ENCODE measurements around the gene FAM185A.
"Not testable (repeated sequence)": the region's sequence is repeated elsewhere in the genome, so short reads cannot be mapped to it uniquely, and the experiment has no call there.

The FAM185A gene

DNA sequence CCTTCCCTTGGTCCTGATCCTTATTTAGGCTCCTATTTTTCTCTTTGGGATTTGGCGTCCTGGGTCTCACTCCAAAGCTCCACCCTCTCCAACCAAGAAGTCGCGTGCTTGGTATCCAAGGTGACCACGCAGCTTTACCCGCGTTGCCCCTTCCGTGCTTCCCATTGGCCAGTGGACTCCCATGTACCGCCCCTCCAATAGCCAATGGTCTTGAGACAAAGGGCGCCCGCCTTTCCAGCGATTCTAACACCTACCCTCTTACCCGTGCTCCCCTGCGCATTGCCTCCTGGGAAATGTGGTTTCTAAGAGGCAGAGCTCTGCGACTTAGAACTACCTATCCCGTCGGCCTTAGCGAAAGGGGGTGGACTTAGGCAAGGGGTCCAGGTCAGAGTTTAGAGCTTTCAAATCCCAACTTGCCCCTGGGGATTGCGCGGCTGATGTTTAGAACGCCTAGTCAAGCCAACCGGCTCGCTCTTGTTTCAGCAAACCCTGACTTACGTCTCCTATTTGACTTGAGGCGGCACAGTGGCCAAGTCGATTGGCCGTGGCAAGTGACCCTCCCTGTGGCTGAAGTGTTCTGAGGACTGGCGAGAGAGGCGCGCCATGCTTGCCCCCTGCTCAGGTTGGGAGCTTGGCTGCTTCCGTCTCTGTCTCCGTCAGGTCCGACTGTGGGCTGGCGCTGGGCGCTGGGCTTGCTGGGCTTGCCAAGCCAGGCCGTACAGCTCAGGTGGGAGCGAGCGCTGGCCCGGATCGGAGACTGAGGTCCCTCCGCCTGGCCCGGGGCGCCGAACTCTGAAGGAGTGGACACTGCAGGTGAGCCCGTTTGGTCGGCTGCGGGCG, at the start of gene FAM185A:
Gene FAM185A, plus strand, starts transcription at position 395 of the 840 bp plus-strand sequence. Its CDS starts 209 bp downstream, at position 604.
- DNase-seq (ENCODE audit: low spot score) = peak; percentile 90

DNA sequence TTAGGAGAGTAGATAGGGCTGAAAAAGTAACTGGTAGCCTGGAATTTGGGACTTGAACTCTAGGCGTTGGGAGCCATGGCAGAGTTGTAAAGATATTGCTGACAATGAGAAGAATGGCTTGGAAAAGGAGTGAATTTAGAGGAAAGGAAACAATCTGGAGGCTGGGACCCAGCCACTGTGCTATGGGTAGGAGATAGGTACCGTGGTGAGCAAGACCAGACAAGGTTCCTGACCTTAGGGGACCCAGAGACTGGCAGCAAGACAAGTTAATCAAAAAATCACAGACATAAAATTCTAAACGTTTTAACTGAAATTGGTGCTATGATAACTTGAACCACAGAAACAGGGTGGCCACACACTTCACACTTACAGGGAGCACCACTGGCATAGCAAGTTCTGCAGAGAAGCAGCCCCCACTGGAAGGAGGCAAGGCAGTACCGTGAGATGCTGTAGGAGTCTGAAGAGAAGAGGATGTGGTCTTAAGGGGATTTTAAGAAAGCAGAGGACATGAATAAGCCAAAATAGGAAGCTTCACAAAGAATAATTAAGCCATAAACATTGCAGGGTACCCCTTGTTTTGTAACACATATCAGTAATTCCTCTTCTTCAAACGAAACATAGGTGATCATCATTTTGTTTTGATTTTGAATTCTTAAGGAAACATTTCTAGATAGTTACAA, 35.6 kb upstream of the FAM185A start:
- peak; percentile 17 for DNase-seq (ENCODE audit: low spot score)

DNA sequence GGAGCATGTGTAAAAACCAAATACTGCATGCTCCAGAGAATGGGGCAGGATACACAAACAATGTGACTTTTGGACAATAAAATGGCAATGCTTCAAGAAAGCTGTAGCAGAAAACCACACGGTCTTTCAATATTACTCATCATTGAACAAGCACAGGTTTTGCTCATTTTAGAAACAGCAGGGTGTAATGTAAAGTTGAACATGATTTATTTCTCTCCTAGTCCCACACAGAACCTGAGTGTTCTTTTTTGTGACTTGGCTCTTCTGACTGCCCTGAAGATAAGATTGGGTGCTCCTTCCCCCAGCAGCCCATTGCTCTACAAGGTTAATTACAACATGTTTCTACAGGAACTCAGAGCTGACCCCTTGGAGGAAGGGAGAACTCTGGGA, 35.1 kb upstream of the FAM185A start:
- DNase-seq (ENCODE audit: low spot score) = not testable (repeated sequence)

DNA sequence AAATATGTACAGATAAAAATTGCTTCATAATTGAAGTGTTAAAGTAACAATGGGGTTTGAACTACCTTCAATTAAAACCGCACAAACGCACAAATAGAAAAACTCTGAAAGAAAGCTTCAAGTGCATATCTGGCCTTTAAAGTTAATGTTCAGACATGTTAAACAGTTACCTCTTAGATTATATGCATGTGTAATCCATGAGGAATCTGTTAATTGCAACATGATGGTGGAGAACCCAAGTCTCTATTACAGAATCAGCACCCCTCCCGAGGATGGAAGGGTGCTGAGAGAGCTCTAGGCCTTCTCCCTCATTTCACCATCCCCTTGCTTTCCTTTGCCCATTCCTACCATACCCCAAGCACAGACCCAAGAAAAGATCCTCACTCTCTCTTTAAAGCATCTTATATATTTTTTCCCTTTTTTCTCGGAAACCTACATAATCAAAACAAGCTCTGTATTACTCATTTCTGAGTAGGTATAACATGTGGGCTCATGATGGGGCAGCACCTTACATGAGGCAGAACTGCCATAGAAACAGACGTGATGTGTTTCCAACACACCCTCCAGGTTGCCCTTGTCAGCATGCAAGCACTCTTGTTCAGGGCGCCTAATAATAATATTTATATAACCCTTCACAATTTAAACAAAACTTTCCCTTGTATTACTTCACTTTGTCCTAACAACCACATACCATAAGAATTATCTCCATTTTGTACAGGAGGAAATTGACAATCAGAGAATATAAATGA, 33.9 kb upstream of the FAM185A start:
- not testable (repeated sequence) for DNase-seq (ENCODE audit: low spot score)

DNA sequence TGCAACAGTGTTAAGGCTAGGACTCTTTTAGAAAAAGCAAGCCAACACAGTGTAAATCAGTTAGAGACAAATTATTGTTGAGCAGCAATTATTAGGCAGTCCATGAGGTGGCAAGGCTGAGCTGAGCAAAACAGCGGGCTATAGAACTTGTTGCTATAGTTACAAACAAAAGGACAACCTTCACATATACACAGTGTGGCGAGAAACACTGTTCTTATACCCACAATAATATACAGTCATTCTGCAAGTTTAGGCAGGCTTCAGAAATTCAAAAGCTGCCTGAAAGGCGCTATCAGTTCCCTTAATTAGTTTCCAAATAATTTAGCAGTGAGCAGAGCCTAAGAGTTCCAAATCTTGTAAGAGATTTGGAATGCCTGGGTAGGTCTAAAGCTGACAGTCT, 33.1 kb upstream of the FAM185A start:
- peak; percentile 1 for DNase-seq (ENCODE audit: low spot score)

DNA sequence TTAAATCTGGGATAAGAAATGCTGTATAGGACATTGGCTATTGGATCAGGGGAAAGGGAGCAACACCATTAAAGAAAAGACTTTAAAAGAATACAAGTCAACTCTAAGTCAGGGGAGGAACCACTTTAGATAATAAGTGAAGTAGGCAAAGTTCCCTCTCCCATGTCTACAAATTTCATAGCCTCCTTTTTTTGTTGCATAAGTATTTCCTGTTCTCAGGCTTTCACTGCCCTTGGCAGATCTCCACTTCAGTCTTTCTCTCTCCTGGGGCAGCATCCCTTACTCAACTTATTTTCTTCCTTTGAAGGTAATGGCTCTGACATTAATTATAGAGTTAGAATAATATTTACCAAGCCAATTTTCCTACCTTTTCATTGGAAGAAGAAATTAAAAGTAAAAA, 30.3 kb upstream of the FAM185A start:
- not testable (repeated sequence) for DNase-seq (ENCODE audit: low spot score)

DNA sequence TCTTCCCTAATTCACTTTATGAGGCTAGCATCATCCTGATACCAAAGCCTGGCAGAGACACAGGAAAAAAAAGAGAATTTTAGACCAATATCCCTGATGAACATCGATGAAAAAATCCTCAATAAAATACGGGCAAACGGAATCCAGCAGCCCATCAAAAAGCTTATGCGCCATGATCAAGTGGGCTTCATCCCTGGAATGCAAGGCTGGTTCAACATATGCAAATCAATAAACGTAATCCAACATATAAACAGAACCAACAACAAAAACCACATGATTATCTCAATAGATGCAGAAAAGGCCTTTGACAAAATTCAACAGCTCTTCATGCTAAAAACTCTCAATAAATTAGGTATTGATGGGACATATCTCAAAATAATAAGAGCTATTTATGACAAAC, 22.6 kb upstream of the FAM185A start:
- not testable (repeated sequence) for DNase-seq (ENCODE audit: low spot score)

DNA sequence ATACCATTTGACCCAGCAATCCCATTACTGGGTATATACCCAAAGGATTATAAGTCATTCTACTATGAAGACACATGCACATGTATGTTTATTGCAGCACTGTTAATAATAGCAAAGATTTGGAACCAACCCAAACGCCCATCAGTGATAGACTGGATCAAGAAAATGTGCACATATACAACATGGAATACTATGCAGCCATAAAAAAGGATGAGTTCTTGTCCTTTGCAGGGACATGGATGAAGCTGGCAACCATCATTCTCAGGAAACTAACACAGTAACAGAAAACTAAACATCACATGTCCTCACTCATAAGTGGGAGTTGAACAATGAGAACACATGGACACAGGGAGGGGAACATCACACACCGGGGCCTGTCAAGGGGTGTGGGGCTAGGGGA, 19.1 kb upstream of the FAM185A start:
- DNase-seq (ENCODE audit: low spot score) = not testable (repeated sequence)

DNA sequence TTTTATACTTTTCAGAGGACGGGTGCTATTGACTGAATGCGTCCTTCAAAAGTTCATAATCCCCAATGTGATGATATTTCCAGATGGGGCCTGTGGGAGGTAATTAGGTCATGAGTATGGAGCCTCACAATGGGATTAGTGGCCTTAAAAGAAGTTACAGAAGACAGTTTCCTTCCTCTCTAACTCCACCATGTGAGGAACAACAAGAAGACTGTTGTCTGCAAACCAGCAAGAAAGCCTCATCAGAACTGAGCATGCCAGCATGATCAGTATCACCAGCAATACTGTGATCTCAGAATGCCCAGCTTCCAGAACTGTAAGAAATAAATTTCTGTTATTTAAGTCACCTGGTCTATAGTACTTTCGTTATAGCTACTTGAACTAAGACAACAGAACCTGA, 18.4 kb upstream of the FAM185A start:
- not testable (repeated sequence) for DNase-seq (ENCODE audit: low spot score)

DNA sequence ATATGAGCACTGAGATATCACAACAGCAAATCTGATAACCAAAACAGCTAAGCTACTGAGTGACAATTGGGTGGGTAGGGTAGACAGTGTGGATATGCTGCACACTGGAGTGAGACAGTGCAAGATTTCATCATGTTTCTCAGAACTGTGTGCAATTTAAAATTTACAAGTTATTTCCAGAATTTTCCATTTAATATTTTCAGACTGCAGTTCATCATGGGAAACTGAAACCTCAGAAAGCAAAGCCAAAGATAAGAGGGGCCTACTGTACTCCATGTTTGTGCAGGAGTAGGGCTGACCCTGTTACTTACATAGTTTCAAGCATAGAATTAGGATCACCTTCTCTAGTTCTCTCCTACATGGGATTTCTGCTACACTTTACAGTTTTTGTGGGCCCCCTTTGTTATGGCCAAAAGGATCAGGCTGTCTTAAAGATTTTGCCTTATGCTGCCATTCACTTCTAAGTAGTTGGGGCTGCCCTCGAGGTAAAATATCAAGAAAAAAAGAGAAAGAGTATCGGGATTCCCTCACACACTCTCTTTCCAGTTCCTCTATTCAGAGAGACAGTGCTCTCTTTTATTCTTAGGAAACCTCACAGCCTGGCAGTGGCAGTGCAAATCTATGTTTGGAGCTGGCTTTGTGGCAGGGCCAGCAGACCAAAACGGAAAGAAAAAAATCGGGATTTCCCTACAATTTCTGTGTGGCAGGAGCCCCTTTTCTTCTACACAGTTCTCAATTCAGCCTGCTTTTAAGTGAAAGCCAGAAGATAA, 6.6 kb upstream of the FAM185A start:
- not testable (repeated sequence) for DNase-seq (ENCODE audit: low spot score)

DNA sequence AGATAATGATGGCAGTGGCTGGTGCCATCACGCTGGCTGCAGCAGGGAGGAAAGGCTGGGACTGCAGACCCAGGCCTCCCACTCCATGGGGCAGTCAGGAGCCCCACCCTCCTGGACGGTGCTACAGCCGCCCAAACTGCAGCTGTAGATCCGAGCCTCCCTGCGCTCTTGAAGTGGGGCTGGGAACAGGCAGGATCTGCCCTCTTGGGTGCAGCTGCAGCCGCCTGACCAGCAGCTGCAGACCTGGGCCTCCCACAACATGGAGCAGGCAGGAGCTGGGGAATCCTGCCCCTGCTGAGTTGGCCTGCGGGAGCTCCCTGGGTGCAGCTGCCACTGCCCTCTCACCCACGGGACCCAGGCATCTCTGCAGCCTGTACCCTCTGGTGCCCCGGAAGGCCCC, 4.9 kb upstream of the FAM185A start:
- not testable (repeated sequence) for DNase-seq (ENCODE audit: low spot score)

DNA sequence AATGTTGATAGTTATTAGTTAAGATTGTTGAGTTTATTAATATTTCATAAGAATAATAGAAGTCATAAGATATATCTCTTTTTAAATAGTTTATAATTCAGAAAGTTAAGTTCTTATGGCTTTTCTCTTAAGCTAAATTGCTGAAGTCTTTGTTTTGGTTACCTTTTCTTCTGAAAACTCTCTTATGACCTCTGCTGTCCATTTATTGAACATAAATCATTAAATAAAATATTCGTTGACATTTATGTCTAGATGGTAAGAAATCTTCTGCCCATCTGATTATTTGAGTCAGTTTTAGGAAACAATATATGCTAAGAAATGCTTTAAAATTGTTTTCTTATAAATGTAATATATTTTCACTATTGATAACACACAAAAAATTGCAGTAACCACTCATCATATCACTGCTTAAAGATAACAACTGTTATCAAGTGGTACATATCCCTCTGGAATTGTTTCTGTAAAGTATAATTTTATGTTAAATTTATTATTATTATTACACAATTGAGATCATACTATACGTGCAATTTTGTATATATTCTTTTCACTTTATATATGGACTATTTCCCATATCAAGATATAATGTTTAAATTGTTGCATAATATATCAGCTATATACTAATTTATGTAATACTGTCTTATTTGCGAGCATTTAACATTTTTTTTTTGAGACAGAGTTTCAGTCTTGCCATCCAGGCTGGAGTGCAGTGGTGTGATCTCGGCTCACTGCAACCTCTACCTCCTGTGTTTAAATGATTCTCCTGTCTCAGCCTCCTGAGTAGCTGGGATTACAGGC, 3.1 kb upstream of the FAM185A start:
- DNase-seq (ENCODE audit: low spot score) = not testable (repeated sequence)

DNA sequence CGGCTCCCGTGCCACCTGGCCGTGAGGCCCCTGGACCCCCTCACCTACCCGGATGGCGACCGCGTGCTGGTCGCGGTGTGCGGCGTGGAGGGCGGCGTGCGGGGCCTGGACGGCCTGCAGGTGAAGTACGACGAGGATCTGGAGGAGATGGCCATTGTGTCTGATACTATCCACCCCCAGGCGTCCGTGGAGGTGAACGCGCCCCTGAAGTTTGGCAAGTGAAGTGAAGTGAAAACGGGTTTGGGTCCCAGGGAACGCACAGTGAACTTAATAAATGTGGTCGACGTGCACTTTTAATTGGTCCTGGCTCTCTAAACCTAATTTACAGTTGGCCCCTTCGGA, 617 bp downstream of the FAM185A start:
- not testable (repeated sequence) for DNase-seq (ENCODE audit: low spot score)

DNA sequence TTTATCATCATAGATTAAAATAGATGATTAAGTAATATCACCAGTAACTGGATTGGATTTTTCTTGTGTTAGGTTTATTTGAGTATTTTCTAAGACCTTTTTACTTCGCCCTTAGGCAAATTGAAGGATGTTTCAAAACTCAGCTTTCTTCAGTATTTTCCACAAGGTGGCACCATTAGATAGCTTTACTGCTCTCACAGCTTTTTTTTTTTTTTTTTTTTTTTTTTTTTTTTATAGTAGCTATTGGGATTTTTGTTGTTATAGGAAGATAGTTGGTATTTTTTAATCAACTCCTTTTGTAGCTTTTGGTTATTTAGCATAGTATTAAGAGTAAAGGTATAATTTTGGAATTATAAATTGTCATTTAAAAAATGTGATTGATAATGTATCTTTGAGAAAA, 9.4 kb downstream of the FAM185A start:
- not testable (repeated sequence) for DNase-seq (ENCODE audit: low spot score)

DNA sequence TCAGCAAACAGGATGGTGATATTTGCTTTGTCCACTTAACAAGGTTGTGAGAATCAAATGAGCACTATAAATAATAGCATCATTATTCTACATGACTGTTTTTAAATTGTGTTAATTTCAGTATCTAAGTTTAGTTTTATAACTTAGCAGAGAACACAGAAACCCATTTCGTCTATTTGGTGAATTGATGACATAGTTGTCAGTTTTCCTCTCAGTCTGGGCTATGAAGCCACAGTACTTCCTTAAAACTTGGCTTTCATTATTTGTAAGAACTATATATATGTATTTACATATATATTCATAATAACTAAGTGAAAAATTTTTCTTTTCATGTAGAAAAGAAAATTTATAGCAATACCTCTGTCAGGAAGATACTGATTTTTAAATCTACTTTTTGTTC, 11.1 kb downstream of the FAM185A start:
- DNase-seq (ENCODE audit: low spot score) = not testable (repeated sequence)

DNA sequence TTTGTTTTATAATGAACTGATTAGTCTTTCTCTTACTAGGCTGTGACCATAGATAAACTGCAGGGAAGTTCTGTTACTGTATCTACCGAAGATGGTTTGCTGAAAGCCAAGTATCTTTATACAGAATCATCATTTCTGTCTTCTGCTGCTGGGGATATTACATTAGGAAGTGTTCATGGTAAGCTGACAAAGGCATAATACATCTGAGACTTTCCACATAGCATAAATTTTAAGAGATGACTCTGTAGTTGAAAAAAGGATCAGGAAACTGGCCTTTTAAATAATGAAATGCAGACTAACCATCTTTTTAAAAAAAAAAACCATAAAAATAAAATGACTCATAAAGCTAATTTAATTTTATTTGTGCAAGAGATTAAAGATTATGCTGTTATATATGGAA, 12.4 kb downstream of the FAM185A start:
- DNase-seq (ENCODE audit: low spot score) = not testable (repeated sequence)

DNA sequence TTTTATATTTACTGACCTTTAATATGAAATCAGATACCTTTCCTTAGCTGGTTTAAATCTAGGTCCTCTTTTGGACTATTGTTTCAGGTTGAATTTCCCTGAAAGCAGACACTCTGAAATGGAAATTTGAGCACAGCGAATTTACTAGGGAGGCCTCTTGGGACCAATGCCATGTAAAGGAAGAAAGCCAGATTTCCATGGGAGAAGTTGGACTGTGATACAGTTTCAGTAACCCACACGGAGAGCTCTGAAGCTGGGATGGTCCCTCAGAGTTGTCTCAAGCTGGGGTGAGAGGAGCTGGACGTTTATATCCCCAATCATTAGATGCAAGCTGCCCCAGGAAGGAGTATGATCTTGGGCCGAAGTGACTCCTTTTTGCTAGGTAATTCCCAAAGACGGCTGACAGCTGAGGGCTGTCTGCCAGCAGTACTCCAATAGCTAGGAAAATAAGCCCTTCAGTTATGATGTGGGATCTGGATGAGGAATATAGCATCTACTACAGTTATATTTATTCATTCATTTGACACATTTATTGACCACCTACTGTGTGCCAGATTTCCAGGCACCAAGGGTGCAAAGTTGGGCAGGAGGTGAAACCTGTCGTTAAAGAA, 14.6 kb downstream of the FAM185A start:
- not testable (repeated sequence) for DNase-seq (ENCODE audit: low spot score)

DNA sequence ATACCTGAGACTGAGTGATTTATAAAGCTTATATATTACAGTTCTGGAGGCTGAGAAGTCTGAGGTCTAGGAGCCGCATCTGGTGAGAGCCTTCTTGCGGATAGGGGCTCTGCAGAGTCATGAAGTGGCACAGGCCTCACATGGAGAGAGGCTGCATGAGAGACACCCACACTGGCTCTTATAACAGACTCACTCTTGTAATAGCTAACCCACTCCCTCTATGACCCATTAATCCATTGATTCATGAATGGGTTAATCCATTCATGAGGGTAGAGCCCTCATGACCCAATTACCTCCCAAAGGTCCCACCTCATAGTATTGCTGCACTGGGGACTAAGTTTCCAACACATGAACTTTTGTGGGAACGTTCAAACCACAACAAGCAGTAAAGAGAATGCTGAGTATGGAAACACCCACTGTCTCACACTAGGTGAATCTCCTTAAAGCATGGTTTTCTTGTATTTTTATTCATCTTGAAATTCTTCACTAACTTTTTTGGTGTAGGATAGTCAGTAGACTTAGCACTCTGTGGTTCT, 20.9 kb downstream of the FAM185A start:
- DNase-seq (ENCODE audit: low spot score) = not testable (repeated sequence)

DNA sequence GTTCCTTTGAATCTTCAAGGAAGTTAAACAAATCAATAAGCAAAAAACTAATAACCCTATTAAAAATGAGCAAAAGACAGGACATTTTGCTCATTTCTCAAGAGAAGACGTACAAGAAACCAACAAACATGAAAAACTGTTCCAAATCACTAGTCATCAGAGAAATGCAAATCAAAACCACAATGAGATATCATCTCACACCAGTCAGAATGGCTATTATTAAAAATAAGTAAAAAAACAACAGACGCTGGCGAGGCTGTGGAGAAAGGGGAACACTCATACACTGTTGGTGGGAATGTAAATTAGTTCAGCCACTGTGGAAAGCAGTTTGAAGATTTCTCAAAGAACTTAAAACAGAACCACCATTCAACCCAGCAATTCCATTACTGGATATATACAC, 21.7 kb downstream of the FAM185A start:
- not testable (repeated sequence) for DNase-seq (ENCODE audit: low spot score)

DNA sequence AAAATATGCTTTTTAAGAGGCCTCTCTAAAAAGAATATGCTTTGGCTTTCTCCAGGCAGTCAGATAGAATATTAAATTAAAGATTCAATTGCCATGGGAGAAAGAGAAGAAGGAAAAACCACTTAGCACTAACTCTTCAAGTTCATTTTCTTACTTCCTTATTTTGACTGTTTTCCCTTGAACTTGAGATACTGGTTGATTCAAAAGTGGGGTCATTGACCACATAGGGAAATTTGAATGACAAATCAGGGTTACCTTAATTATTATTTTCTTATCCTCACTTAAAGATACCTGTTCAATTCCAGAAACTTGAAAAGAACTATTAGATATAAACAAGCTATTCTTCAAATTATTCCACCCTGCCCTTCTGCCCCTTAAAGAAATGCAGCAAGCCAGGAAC, 27.4 kb downstream of the FAM185A start:
- DNase-seq (ENCODE audit: low spot score) = not testable (repeated sequence)
